ENCODE measurements around the gene RXRA.

RXRA gene

GRCh38 chr9:134386951-134387831, 60.9 kb downstream of the RXRA start:
- DNase-seq = no peak

DNA sequence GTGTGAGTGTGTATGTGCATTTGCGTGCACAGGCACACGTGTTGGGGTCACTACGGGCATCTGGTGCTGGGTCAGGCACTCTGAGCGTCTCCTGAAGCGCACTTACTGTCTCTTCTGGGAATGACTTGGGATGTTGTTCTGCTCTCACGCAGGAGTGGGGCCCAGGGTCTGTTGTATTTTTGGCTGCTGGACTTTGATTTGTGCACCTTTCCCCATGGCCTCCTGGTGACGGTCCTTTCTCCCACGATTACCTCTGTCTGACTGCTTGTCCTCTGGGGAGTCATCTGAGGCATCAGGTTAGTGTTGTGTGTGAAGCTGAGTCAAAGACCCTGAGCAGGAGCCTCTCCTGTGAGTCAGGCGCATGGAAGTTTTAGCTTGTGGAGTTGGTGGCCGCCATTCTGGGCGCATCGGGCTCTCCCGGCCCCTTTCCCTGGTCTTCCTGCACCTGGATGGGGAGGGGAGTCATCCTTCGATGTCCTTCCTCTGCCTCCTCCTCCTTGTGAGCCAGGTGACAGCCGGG, 62.1 kb downstream of the RXRA start:
- no peak for DNase-seq

DNA sequence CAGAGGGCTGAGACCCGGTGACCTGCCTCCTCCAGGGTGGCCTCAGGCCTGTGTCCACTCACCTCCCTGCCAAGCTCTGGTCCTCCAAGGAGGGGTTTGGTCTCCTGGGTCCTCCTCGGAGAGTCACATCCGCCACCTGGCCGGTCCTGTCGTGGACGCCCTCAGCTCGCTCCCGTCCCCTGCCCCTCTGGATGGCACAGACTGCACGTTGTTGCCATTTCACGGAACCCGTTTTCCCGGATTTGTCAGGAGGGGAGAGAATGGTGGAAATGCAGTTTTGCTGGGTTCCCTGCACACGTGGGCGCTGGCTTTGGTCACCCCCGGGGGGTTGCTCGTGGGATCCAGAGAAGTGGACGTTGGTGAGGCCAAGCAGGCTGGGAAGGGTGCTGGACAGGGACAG, 62.7 kb downstream of the RXRA start:
- no peak for DNase-seq

GRCh38 chr9:134389642-134390041, 63.4 kb downstream of the RXRA start:
- no peak for DNase-seq

DNA sequence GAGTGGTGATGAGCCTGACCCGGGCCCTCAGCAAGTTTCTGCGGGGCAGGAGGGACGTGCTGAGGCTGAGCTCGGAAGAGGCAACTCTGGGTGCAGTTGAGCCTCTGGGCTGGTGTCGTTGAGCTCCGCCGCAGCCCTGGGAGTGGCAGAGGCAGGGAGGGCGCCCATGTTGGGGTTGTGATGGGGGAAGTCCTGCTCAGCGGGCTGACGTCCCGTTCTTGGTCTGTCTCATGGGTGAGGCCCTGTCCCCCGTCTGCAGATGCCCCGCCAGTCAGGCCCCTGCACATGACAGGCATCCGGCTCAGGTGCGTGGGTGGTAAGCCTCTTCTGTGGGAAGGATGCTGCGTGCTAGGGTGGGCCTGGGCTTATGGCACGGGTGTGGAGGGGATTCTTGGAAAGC, 64.3 kb downstream of the RXRA start:
- peak; percentile 89 for DNase-seq

DNA sequence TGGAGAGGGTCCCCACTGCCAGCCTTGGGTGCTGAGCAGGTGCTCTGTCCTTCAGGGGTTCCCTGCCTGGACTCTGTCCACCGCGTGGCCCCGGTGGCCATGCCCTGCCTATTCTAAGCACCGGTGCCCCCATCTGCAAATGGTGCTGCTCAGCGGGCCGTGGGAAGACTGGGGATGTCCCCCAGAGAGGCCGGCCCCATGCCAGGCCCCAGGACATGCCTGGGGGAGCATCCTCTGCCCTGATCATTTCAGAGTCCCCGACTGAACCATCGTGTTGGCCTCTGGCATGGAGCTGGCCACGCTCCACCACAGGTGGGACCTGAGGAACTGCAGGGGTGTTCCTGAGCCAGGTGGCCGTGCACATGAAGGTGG, 64.7 kb downstream of the RXRA start:
- no peak for DNase-seq

- DNase-seq = peak; percentile 82
Observed at GRCh38 chr9:134391319-134392231, 65.3 kb downstream of the RXRA start.

DNA sequence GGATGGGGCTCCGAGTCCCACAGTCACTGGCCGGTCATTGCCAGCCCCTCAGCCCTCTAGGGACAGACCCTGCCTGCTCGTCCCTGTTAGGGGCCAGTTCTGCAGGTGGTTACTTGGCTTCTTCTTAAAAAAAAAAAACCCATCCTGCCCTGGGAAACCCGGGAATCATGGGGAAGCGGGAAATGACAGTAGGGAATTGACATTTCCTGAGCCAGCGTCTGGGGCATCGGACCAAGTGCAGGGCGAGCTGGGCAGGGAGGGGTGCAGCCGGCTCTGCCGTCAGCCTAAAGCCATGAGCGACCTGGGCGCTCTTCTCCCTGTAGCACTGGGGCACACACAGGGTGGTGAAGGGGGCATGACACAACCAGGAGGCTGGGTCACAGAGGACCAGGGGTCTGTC, 66.6 kb downstream of the RXRA start:
- DNase-seq = no peak

GRCh38 chr9:134393582-134394280, 67.5 kb downstream of the RXRA start:
- DNase-seq = no peak

GRCh38 chr9:134395002-134395517, 68.8 kb downstream of the RXRA start:
- no peak for DNase-seq

DNA sequence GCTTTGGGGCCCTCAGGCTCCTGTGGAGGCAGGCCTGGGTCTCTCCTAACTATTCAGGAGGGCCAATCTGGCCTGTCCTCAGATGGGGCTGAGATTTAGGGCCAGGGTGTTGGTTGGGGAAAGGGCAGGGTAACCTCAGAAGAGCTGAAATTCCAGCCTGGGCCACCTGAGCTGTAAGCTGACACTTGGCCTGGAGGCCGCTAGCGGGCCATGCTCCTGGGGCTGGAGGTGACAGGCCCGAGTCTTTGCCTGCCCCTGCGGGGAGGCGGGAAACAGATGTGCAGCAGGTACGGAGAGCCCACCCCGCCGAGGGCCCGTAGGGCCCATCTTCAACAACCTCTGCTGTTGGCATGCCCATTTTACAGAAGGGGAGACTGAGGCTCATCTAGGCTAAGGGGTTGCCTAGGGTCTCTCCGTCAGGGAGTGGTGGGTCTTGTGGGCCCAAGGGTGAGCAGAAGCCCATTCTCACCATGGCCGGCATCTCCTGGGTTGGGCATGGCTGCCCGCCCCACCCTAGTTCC, 69.5 kb downstream of the RXRA start:
- no peak for DNase-seq

DNA sequence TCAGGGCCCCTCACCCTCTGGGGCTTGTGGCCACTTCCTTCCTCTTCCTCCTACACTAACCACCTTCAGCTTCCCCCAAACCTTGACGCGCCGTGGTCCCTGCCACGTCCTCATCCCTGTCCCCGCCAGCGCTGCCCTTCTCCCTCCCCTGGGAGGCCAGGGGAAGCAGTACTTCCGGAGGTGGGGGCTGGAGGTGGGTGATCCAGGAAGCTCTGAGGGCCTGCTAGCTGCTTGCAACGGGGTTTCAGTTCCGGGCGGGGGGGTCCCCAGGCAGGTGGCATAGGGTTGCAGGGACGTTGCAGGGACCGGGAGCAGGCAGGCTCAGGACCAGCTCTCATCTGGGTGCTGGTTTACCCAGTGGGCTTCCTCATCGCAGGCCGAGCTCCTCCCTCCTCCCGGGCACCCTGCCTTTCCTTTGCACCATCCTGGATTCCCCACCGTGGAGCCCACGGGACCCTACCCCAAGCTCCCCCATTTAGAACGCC, 70.0 kb downstream of the RXRA start:
- peak; percentile 56 for DNase-seq

- peak; percentile 39 for DNase-seq
Observed at GRCh38 chr9:134396825-134397224, 70.6 kb downstream of the RXRA start.

GRCh38 chr9:134398756-134399155, 72.5 kb downstream of the RXRA start:
- DNase-seq = no peak

DNA sequence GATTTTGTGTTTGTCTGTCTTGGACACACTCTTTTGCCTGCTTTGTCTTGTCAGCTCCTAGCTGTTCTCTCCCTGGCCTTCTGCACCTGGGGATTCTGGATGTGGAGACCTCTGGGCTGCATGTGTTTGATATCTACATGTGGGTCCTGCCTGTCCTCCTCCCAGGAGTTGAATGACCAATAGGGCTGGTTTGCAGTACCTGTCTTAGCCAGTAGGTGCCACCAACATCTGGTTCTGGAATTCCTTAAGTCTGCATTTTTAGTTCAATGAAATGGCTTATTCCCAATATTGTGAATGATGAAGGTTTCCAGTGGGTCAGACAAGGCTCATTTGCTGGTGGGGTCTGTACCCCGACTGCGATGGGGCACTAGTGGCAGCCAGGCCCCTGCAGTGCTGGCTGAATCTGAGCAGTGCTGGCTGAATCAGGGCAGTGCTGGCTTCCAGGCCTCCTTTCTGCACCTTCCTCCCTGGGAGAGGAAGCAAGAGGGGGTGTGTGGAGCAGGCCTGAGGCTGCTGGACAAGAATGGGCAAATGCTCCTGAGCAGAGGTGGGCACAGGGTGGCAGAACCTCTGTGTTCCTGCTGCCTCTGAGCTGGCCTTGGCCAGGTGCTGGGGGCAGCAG, 73.3 kb downstream of the RXRA start:
- DNase-seq = no peak

GRCh38 chr9:134400283-134400682, 74.0 kb downstream of the RXRA start:
- DNase-seq = no peak

DNA sequence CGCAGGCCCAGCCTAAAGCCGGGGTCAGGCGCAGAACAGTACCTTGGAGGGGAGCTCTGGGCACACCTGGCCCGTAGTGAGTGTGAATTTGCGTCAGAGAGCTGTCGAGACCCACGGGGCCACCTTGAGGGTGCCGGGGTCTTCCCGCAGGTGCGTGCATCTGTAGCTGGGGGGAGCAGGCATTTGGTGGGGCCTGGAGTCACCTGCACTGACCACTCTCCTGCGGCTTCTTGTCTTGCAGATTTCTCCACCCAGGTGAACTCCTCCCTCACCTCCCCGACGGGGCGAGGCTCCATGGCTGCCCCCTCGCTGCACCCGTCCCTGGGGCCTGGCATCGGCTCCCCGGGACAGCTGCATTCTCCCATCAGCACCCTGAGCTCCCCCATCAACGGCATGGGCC, 75.1 kb downstream of the RXRA start:
- DNase-seq = no peak

DNA sequence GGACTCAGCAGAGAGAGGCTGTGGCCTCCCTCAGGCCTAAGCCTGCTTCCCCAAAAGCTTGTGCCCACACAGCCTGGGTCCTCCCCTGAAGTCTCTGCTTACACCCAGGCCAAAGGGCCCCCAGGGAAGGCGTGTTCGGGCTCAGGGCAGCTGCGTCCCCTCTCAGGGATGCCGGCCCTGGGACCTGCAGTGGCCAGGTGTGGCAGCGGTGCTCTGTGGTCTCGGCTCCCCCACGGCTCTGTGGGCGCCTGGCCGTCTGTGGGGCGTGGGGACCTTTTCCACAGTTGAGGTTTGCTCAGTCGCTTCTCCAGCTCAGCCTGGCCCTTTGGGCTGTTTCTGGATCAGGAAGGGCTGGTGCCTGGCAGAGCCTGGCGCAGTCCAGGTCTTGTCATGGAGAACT, 75.9 kb downstream of the RXRA start:
- no peak for DNase-seq

- no peak for DNase-seq
Observed at GRCh38 chr9:134403292-134403681, 77.0 kb downstream of the RXRA start.

DNA sequence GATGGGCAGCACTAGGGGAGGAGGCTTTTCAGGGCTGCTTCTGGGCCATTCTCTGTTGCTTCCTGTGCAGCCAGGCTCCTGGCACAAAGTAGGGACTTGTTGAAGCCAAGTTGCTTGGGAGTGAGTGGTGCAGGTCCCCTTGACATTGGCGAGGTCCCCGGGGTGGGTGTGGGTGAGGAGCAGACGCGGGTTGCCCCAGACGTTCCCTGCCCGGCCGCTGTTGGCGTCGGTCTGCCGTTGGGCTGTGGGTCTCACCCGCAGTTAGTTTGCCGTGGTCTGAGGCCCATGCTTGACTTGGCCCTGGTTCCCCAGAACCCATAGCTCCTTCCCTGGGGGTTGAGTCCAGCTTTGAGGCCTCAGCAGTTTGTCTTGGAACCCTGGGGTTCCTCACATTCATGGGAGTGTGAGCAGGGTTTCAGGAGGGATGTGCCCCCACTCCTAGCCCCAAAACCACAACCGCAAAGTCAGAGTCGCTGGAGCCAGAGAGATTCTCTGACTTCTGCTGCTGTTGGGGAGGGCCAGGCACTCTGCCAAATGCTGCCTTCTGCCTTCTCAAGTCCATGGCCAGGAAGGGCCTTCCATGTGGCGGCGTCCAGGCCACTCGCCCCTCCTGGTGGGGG, 77.5 kb downstream of the RXRA start:
- DNase-seq = peak; percentile 22

Measured in stimulated activated CD4-positive, alpha-beta T cell treated with anti-CD3 and anti-CD28 coated beads, Interleukin-1b, Interleukin-23, amount 100 ng/mL, for 48 hours (primary cell).